GM21526 (cell line): ENCODE data around the gene ESRRB.

Source experiments
- ATAC-seq: cut with Tn5 transposase; IDR thresholded peaks from one replicate; pipeline ENCODE4 v1.9.1; 2021; ENCODE audit warnings: moderate library complexity; ENCODE audit not compliant: unreplicated experiment, low FRiP score

The ESRRB gene

GRCh38 chr14:76491172-76491930 is 115.4 kb downstream of the ESRRB start:
- no peak for ATAC-seq

GRCh38 chr14:76495983-76496382 is 120.0 kb downstream of the ESRRB start:
- ATAC-seq, result no peak

GRCh38 chr14:76496595-76496994 is 120.7 kb downstream of the ESRRB start:
- ATAC-seq, result no peak

GRCh38 chr14:76497550-76498462 is 121.9 kb downstream of the ESRRB start:
- ATAC-seq, result no peak

GRCh38 chr14:76498463-76498935 is 122.6 kb downstream of the ESRRB start:
- ATAC-seq, result no peak

DNA sequence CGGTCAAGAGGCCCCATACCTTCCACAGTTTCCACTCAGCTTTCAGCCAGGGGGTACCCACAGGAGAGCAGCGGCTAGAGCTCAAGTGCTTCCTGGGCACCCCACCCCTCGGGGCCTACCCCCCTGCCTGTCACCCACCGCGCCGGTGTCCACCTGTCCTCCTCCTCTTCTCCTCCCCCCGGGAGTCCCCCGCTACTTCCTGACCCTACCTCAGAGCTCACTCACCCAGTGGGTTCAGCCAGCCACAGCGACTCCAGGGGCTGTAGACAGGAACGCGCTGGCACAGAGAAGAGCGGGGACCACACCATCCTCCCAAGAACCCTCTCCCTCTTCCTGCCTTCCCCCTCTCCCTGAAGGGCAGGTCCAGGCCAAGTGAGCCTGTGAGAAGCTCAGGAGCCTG is 123.0 kb downstream of the ESRRB start:
- ATAC-seq, result no peak

- ATAC-seq, result no peak
These were observed 123.5 kb downstream of the ESRRB start for GRCh38 chr14:76499399-76499798.

DNA sequence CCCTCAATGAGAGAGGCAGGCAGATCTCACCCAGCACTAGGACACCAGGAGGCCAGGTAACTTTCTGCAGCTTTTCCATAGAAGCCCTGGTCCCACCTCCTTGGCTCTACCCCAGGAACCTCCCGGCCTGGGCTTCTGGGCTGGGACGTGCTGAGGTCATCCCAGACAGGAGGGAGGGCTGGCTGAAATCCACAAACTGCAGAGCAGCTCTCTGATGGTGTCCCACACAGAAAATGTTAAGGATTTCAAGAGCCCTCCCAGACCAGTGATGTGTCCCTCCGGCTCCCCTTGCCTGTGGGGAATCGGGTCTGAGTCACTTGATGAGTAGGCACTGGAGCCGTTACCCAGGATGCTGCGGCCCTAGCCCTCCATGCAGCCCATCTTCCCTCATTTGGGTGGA is 124.1 kb downstream of the ESRRB start:
- ATAC-seq, result no peak

DNA sequence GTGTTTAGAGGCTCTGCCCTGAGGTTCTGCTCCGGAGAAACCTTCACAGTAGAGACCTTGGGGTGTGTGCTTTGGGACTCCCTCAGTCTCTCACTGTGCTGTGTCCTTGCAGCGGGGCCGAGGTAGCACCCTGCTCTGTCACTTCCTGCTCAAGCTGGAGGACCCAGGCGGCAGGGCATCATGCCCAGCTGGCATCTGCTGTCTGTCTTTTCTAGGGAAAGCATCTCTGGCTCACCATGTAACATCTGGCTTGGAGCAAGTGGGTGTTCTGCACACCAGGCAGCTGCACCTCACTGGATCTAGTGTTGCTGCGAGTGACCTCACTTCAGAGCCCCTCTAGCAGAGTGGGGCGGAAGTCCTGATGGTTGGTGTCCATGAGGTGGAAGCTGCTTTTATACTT is 124.5 kb downstream of the ESRRB start:
- ATAC-seq, result no peak

- no peak for ATAC-seq
These were observed 125.3 kb downstream of the ESRRB start for GRCh38 chr14:76501156-76501720.

DNA sequence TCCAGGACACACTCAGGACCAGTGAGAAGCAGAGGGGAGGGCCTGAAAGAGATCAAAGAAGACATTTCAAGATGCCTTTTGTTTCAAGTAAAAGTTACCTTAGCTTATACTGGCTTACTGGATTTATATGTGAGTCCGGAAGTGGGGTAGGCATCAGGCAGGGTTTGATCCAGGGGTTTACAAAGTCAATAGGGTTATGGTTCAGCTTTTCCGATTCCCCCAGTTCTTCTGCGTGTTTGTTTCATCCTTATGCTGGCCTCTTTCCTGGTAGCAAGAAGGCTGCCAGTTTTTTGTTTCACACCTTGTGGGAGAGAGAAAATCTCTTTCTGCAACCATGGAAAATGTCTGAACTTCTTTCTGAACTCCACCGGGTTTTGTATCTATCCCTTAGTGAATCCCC is 126.3 kb downstream of the ESRRB start:
- no peak for ATAC-seq

- no peak for ATAC-seq
These were observed 126.7 kb downstream of the ESRRB start for GRCh38 chr14:76502638-76503037.

- ATAC-seq, result no peak
These were observed 133.4 kb downstream of the ESRRB start for GRCh38 chr14:76509311-76509710.

DNA sequence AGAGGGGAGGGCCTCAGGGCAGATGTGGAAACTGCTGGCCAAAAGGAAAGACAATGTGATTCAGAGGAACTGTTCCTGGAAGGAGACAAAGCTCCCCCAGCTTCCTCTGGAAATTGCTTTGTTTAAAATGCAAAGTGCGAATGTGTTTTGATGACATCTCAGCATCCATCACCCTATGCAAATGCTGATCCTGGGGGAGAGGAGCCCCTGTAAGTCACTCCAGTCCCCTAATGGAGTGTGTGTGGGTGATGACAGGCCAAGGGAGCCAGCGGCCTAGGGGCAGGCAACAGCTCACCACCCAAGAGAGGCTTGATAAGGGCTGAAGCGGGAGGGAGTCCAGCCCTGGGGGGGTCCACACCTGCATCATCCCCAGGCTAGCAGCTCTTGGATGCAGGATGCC is 134.2 kb downstream of the ESRRB start:
- no peak for ATAC-seq

GRCh38 chr14:76514213-76514998 is 138.5 kb downstream of the ESRRB start:
- ATAC-seq, result no peak

DNA sequence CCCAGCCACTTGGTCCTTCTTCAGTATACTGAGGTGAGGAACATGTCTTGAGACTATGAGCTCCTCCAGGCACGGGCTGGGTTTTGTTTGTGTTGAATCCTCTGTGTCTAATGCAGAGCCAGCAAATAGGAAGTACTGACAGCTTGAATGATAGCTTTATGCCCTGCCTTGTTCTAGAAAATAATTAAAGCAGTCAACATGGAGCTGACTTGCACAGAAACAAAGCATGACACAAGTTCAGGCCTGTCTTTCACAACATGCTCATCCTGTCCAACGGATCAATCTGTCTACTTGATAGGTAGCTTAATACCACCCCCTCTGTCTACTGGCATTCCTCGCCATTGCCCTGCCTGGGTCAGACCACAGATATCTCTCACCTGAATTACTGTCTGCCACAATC is 140.9 kb downstream of the ESRRB start:
- no peak for ATAC-seq

DNA sequence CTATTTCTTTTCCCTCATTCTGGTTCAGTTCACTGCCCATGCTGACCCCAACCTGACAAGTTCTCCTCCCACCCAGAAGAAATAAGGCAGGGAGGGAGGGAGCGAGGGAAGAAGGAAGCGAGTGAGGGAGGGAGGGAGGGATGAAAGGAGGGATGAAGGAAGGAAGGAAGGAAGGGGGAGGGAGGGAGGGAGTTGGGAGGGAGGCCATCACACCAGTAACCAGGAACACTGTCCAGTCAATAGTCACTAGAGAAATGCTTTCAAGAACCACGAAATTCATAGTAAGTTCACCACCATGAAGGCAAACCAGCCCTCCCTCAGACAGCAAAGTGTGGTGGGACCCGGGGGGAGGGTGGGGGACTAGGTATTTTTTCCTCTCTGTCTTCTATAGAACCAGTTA is 142.4 kb downstream of the ESRRB start:
- no peak for ATAC-seq

DNA sequence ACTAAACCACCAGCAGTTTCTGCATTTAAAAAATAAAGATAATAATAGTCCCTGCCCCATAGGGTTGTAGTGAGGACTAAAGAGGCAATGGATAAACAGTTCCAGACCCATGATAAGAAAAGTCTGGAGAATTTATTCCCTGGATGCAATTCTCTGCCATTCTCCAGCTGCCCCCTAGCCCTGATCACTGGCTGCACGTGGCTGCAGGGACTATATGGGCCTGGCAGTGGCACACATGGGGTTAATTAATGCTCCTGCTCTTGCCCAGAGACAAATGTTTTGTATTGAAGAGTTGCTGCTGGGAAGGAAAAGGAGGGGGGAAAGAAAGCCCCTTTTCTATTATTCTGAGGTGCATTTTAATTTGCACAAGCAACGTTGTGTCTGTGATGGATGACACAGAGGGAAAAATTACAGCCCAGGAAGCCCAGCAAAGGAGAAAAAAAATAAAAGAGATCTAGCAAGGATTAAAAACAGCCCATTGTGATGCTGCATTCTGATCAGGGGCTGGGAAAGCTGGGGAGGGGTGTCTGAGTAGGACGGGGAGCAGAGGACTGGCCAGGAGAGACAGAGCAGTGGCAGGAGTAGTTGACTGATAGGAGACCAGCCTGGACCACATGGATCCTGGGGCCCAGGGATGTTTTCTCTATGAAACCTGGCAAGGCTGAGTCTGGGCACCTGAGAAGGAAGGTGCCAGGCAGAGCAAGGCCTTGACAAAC is 149.3 kb downstream of the ESRRB start:
- no peak for ATAC-seq

DNA sequence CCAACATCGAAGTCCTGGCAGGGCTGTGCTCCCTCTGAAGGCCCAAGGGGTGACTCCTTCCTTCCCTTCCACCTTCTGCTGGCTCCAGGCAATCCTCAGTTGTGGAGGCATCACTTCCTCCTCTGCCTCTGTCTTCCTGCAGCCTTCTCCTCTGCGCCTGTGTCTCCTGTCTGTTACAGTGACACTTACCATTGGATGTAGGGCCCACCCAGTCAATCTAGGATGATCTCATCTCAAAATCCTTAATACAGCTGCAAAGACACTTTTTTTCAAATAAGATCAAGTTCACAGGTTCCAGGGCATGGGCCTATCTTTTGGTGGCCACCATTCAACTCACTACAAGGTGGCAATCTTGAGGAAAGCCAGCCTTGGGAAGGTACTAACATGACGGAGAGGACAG is 155.1 kb downstream of the ESRRB start:
- ATAC-seq, result no peak

GRCh38 chr14:76531821-76532318 is 155.9 kb downstream of the ESRRB start:
- ATAC-seq, result no peak
